Trophoblast cell (in vitro differentiated cells and primary cell): ENCODE measurements around the gene G3BP2.

ENCODE experiments used
- DNase-seq, 2 donors: peaks; one replicate each; pipeline ENCODE4 v3.0.0-alpha.2; 2016
- H2AFZ ChIP-seq: 2 replicates; pipeline ENCODE4 v1.6.1; 2013; ENCODE audit warnings: low read length, moderate library complexity, mild to moderate bottlenecking; ENCODE audit not compliant: insufficient read depth, poor library complexity
- H2AK5ac ChIP-seq: 2 replicates; pipeline ENCODE4 v1.6.1; 2013; ENCODE audit warnings: mild to moderate bottlenecking, low read length
- H2BK120ac ChIP-seq: 2 replicates; pipeline ENCODE4 v1.6.1; 2013; ENCODE audit warnings: low read length, mild to moderate bottlenecking, moderate library complexity; ENCODE audit not compliant: insufficient read depth, poor library complexity
- H2BK12ac ChIP-seq: 2 replicates; pipeline ENCODE4 v1.6.1; 2013; ENCODE audit warnings: mild to moderate bottlenecking, low read length, moderate library complexity
- H2BK5ac ChIP-seq: 2 replicates; pipeline ENCODE4 v1.6.1; 2013; ENCODE audit warnings: low read length, low read depth, moderate library complexity, mild to moderate bottlenecking; ENCODE audit not compliant: poor library complexity
- H3K14ac ChIP-seq: 2 replicates; pipeline ENCODE4 v1.6.1; 2013; ENCODE audit warnings: mild to moderate bottlenecking, low read length
- H3K18ac ChIP-seq: 2 replicates; pipeline ENCODE4 v1.6.1; 2013; ENCODE audit warnings: mild to moderate bottlenecking, low read length
- H3K23ac ChIP-seq: 2 replicates; pipeline ENCODE4 v1.6.1; 2013; ENCODE audit warnings: low read length
- H3K27ac ChIP-seq: 2 replicates; pipeline ENCODE4 v1.5.1; 2013; ENCODE audit warnings: low read depth, mild to moderate bottlenecking, inconsistent platforms, low read length, moderate library complexity
- H3K27me3 ChIP-seq: 2 replicates; pipeline ENCODE4 v1.6.1; 2013; ENCODE audit warnings: inconsistent platforms, mild to moderate bottlenecking, low read length, moderate library complexity; ENCODE audit not compliant: insufficient read depth
- H3K36me3 ChIP-seq, 2 experiments: 1 replicate in 1 of 2; 2 replicates in 1 of 2; pipeline ENCODE4 v1.6.1; 2013; ENCODE audit warnings: low read length in 2 of 2, mild to moderate bottlenecking in 2 of 2, moderate library complexity in 1 of 2; ENCODE audit not compliant: insufficient read depth in 2 of 2, control insufficient read depth in 1 of 2
- H3K4ac ChIP-seq: 2 replicates; pipeline ENCODE4 v1.6.1; 2013; ENCODE audit warnings: low read depth, mild to moderate bottlenecking, low read length, moderate library complexity
- H3K4me1 ChIP-seq, 2 experiments: 1 replicate in 1 of 2; 2 replicates in 1 of 2; pipeline ENCODE4 v1.6.1; 2013; ENCODE audit warnings: low read length in 2 of 2, mild to moderate bottlenecking in 2 of 2, moderate library complexity in 1 of 2; ENCODE audit not compliant: insufficient read depth in 2 of 2, control insufficient read depth in 1 of 2
- H3K4me2 ChIP-seq: 2 replicates; pipeline ENCODE4 v1.6.1; 2013; ENCODE audit warnings: inconsistent platforms, mild to moderate bottlenecking, low read length, moderate library complexity
- H3K4me3 ChIP-seq: 2 replicates; pipeline ENCODE4 v1.5.1; 2013; ENCODE audit warnings: mild to moderate bottlenecking, low read depth, low read length, inconsistent platforms
- H3K79me1 ChIP-seq: one replicate; pipeline ENCODE4 v1.6.1; 2013; ENCODE audit warnings: low read length
- H3K79me2 ChIP-seq: 2 replicates; pipeline ENCODE4 v1.6.1; 2013; ENCODE audit warnings: low read length, mild to moderate bottlenecking; ENCODE audit not compliant: control insufficient read depth, insufficient read depth, poor library complexity
- H3K9ac ChIP-seq: 2 replicates; pipeline ENCODE4 v1.6.1; 2013; ENCODE audit warnings: mild to moderate bottlenecking, low read length
- H3K9me3 ChIP-seq: 2 replicates; pipeline ENCODE4 v1.6.1; 2013; ENCODE audit warnings: low read depth, mild to moderate bottlenecking, control low read depth, inconsistent platforms, low read length; ENCODE audit not compliant: insufficient read depth
- H4K12ac ChIP-seq: 2 replicates; pipeline ENCODE4 v1.6.1; 2013; ENCODE audit warnings: low read depth, mild to moderate bottlenecking, low read length, moderate library complexity
- H4K8ac ChIP-seq: 2 replicates; pipeline ENCODE4 v1.6.1; 2013; ENCODE audit warnings: low read depth, mild to moderate bottlenecking, low read length, moderate library complexity
- H4K91ac ChIP-seq: one replicate; pipeline ENCODE4 v1.6.1; 2013; ENCODE audit warnings: low read depth, mild to moderate bottlenecking, low read length, moderate library complexity
- WGBS: extraction: QIAGEN DNeasy Blood & Tissue Kit; methylation state at CpG from one replicate; pipeline ENCODE4 v1.1.7; 2013; ENCODE audit warnings: missing lambda C conversion rate; ENCODE audit not compliant: insufficient read length, insufficient coverage; ENCODE audit errors: extremely low coverage; 5-methylcytosine and 5-hydroxymethylcytosine counted together

G3BP2 gene

DNA sequence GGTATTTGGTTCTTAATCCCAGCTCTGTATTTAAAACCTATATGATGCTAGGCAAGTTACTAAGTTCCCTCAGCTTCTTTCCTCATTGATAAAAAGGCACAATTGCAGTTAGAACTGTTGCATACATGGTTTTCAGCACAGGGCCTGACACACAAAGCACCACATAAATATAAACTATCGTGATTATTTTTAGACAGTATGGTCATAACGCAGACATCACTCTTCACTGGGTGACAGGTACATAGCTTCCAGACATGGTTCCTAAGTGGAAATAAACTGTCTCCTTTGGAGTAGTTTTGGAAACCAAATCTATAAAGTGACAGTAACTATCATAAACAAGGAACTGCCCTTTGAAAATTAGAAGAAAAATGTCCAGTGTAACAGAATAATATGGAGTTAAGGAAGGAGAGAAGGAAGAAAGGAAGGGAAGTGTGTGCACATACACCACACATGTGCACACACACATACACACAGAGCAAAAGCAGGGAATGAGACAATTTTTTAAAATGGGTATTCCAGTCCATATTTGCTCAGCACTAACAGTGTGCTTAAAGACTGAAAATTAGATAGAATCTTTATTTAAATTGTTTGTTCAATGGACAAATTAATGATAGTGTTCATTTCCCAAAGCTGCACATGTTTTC, 12.5 kb upstream of the G3BP2 start:
- Histone ChIP-seq H3K27me3 (no peaks in the 10 kb centered on the region), H3K79me1 (no peaks in the 10 kb centered on the region), H3K4ac (no peak overlapping the region), H4K8ac (no peak overlapping the region), H4K91ac (no peak overlapping the region), H3K9me3 (peaks cover 3% of the 10 kb centered on the region), H2AFZ (no peak overlapping the region), H3K79me2 (no peaks in the 10 kb centered on the region), H4K12ac (no peak overlapping the region), H3K9ac (no peak overlapping the region), H3K4me1 (no peaks in the 10 kb centered on the region), H3K18ac (no peak overlapping the region), H3K4me3 (no peak overlapping the region), H3K27ac (no peak overlapping the region), H3K14ac (no peak overlapping the region), H3K4me2 (no peak overlapping the region), H2BK120ac (no peak overlapping the region), H2BK12ac (no peak overlapping the region), H3K23ac (no peak overlapping the region), H2BK5ac (no peak overlapping the region), H3K36me3 (peaks cover 0 to 5% of the 10 kb centered on the region in 2 experiments), H2AK5ac (no peak overlapping the region)
- no CpG with 5 or more reads among the region's 2 CpGs for WGBS
- no peak for DNase-seq

DNA sequence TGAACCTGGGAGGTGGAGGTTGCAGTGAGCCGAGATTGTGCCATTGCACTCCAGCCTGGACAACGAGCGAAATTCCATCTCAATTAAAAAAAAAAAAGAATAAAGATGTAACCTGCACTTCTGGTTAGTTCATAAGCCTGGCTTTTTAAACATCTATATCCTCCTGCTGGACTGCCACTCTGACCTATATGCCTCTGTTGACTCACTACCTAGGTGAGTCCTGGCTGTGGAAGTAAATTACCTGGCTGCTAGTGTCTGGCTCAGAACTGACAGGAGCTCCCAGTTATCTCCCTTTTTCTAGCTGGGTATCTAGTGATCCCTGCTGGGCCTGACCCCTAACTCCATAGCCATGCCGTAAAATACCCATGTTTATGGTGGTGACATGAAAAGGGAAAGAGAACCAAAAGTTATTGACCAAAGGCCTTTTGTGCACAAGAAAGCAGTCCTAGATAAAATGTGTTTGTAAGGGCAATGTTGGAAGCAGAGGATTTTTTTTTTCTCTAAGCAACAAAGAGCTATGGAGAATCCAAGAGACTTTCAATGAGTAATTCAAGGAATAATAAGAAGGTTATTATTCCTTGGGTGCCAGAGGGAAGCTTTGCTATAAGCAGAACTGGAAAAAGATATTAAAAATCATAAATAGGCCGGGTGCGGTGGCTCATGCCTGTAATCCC, 10.4 kb upstream of the G3BP2 start:
- no peak overlapping the region for H2BK12ac ChIP-seq
- no peak overlapping the region for H2AK5ac ChIP-seq
- H3K9me3 ChIP-seq, result peaks cover 3% of the 10 kb centered on the region
- no peak overlapping the region for H2AFZ ChIP-seq
- no peak overlapping the region for H3K18ac ChIP-seq
- H3K79me1 ChIP-seq, result no peaks in the 10 kb centered on the region
- no peaks in the 10 kb centered on the region for H3K4me1 ChIP-seq
- no peak overlapping the region for H3K27ac ChIP-seq
- no peak overlapping the region for H3K4ac ChIP-seq
- no peak overlapping the region for H3K4me3 ChIP-seq
- no peaks in the 10 kb centered on the region for H3K27me3 ChIP-seq
- no peak overlapping the region for H4K12ac ChIP-seq
- no peak overlapping the region for H2BK120ac ChIP-seq
- no peak overlapping the region for H3K14ac ChIP-seq
- no peaks in the 10 kb centered on the region for H3K79me2 ChIP-seq
- H3K36me3 ChIP-seq, result peaks cover 0 to 5% of the 10 kb centered on the region in 2 experiments
- no peak overlapping the region for H3K23ac ChIP-seq
- WGBS, result no CpG with 5 or more reads among the region's 6 CpGs
- H4K8ac ChIP-seq, result no peak overlapping the region
- H3K4me2 ChIP-seq, result no peak overlapping the region
- DNase-seq, result no peak
- H2BK5ac ChIP-seq, result no peak overlapping the region
- no peak overlapping the region for H3K9ac ChIP-seq
- no peak overlapping the region for H4K91ac ChIP-seq

DNA sequence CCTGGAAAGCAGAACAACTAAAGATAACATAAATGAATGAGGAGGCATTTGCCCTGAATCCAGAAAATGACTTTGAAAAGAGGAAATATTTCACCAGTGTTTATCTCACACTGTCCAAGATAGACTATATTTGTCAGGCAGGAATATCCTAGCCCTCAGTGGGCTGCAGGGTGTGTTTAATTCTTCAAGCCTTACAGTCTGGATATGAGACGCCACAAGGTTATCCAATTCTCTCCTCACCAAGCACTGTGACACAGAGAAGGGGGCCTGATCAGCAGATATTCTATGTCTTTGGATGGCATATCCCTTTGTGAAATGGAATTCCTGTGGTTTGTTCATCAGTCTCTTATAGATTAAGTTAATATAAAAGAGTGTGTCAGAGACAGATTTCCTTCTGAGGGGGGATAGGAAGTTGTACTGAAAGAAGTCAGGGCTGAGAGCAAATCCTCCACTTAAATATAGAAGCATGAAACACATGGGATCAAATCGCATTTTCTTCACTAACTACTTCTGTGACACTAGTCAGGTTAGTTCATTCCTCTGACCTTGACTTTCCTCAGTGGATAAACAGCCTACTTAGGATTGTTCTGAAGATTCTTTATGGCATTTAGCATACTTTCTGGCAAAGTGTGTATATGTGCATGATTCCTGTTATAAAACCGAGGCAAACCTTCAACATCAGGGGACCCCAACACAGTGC, 6.8 kb upstream of the G3BP2 start:
- WGBS, result no CpG with 5 or more reads among the region's 3 CpGs
- no peak overlapping the region for H4K8ac ChIP-seq

DNA sequence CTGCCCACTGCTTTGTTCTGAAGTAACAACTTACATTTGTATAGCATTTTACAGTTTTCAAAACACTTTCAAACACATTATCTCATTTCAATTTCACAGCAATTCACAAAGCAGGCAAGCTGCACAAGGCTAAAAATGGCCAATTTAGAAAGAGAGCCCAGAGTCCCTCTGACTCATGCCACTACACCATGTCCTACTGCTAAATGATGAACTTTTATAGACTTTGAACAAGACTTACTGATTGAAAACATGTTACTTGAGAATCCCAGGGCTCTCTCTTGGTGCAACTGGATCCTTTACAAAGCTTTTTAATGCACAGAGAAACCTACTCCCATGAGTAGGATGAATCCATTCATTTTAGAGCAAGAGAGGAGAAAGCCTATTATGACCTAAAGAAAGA, 5.8 kb upstream of the G3BP2 start:
- H2AK5ac ChIP-seq, result no peak overlapping the region

More for the DNA sequence above, 6.8 kb upstream of the G3BP2 start:
- no peaks in the 10 kb centered on the region for H3K79me2 ChIP-seq
- H2AFZ ChIP-seq, result no peak overlapping the region
- DNase-seq, result no peak
- H3K27ac ChIP-seq, result no peak overlapping the region
- H3K4me1 ChIP-seq, result peaks cover 0 to 2% of the 10 kb centered on the region in 2 experiments
- no peak overlapping the region for H3K4me3 ChIP-seq
- no peak overlapping the region for H2BK12ac ChIP-seq
- H4K12ac ChIP-seq, result no peak overlapping the region
- no peak overlapping the region for H4K91ac ChIP-seq
- H3K79me1 ChIP-seq, result no peaks in the 10 kb centered on the region
- H2BK120ac ChIP-seq, result no peak overlapping the region
- H3K9ac ChIP-seq, result no peak overlapping the region
- H3K18ac ChIP-seq, result no peak overlapping the region
- no peak overlapping the region for H3K14ac ChIP-seq
- no peak overlapping the region for H2BK5ac ChIP-seq
- H3K36me3 ChIP-seq, result no peaks in the 10 kb centered on the region
- no peak overlapping the region for H2AK5ac ChIP-seq
- no peak overlapping the region for H3K4me2 ChIP-seq
- no peaks in the 10 kb centered on the region for H3K9me3 ChIP-seq
- no peaks in the 10 kb centered on the region for H3K27me3 ChIP-seq
- no peak overlapping the region for H3K23ac ChIP-seq
- H3K4ac ChIP-seq, result no peak overlapping the region

More for the DNA sequence above, 5.8 kb upstream of the G3BP2 start:
- Histone ChIP-seq H2BK12ac (no peak overlapping the region), H3K4me1 (peaks cover 0 to 3% of the 10 kb centered on the region in 2 experiments), H4K91ac (no peak overlapping the region), H3K79me2 (no peaks in the 10 kb centered on the region), H3K4ac (no peak overlapping the region), H2BK120ac (no peak overlapping the region), H3K14ac (no peak overlapping the region), H3K9me3 (no peaks in the 10 kb centered on the region), H3K18ac (no peak overlapping the region), H3K9ac (no peak overlapping the region), H2BK5ac (no peak overlapping the region), H3K27me3 (no peaks in the 10 kb centered on the region), H4K12ac (no peak overlapping the region), H4K8ac (no peak overlapping the region), H3K4me2 (no peak overlapping the region), H3K36me3 (no peaks in the 10 kb centered on the region), H3K4me3 (no peak overlapping the region), H3K23ac (no peak overlapping the region), H2AFZ (no peak overlapping the region), H3K27ac (no peak overlapping the region), H3K79me1 (no peaks in the 10 kb centered on the region)
- DNase-seq, result no peak
